IMR-90 (cell line): ENCODE measurements around the gene CDK18. TPM values are rescaled to one million over a fixed set of nuclear protein-coding genes. Genes with fewer than 3 reads are reported as not detected.

Experiments used
- ATAC-seq: fragments of 200-7000 bp; cut with Tn5 transposase; 2 replicates; pipeline ENCODE4 v1.9.1; 2020; ENCODE audit warnings: low read depth, mild to moderate bottlenecking, moderate library complexity
- BruUV-seq: library from RNA; stranded (reverse); fragments of 400-500 nt; replicated peaks from 2 replicates; lab custom pipeline; 2021; lab: Mats Ljungman, UMichigan
- CTCF ChIA-PET: fragments of 300-600 bp; formaldehyde crosslinking; extraction: SDS; loops from one replicate; lab custom pipeline; 2021; ENCODE audit warnings: antibody characterized with exemption; lab: Yijun Ruan, JAX
- POLR2A ChIA-PET: fragments of 300-600 bp; sonication (Branson Sonifier 250); formaldehyde crosslinking; loops from one replicate; lab custom pipeline; 2022; ENCODE audit warnings: antibody characterized with exemption; ENCODE audit not compliant: unreplicated experiment; lab: Charles Lee
- DNase-seq: peaks from one replicate; pipeline ENCODE4 v3.0.0; 2013
- H2AFZ ChIP-seq: replicated peaks from 2 replicates; pipeline ENCODE3; 2013; ENCODE audit warnings: low read length, mild to moderate bottlenecking; ENCODE audit not compliant: poor library complexity
- H2AK5ac ChIP-seq: 2 replicates; pipeline ENCODE4 v1.6.1; 2013; ENCODE audit warnings: low read depth, low read length, inconsistent platforms
- H2AK9ac ChIP-seq: replicated peaks from 2 replicates; pipeline ENCODE3; 2013; ENCODE audit warnings: mild to moderate bottlenecking, low read depth, low read length, moderate library complexity; ENCODE audit not compliant: poor library complexity
- H2BK120ac ChIP-seq: 2 replicates; pipeline ENCODE4 v1.6.1; 2013; ENCODE audit warnings: low read depth, low read length, inconsistent platforms
- H2BK15ac ChIP-seq: 3 replicates; pipeline ENCODE4 v1.6.1; 2013; ENCODE audit warnings: low read depth, low read length, inconsistent platforms
- H2BK20ac ChIP-seq: 2 replicates; pipeline ENCODE4 v1.6.1; 2013; ENCODE audit warnings: low read depth, mild to moderate bottlenecking, inconsistent platforms, low read length, moderate library complexity
- H2BK5ac ChIP-seq: 2 replicates; pipeline ENCODE4 v1.6.1; 2013; ENCODE audit warnings: mild to moderate bottlenecking, low read depth, low read length, inconsistent platforms; ENCODE audit not compliant: poor library complexity, severe bottlenecking
- H3K14ac ChIP-seq: replicated peaks from 2 replicates; pipeline ENCODE4 v1.6.1; 2013; ENCODE audit warnings: low read depth, low read length, inconsistent platforms
- H3K18ac ChIP-seq: 2 replicates; pipeline ENCODE4 v1.6.1; 2013; ENCODE audit warnings: low read depth, low read length, control low read depth
- H3K23ac ChIP-seq: 2 replicates; pipeline ENCODE4 v1.6.1; 2013; ENCODE audit warnings: low read depth, low read length, inconsistent platforms
- H3K27ac ChIP-seq: 2 replicates; pipeline ENCODE4 v1.5.1; 2013; ENCODE audit warnings: mild to moderate bottlenecking, control low read depth, low read length; ENCODE audit not compliant: insufficient read depth
- H3K27me3 ChIP-seq: 2 replicates; pipeline ENCODE4 v1.6.1; 2013; ENCODE audit warnings: low read length; ENCODE audit not compliant: control insufficient read depth, insufficient read depth
- H3K36me3 ChIP-seq: 2 replicates; pipeline ENCODE4 v1.6.1; 2013; ENCODE audit warnings: low read length, mixed read lengths; ENCODE audit not compliant: control insufficient read depth, insufficient read depth
- H3K4ac ChIP-seq: 2 replicates; pipeline ENCODE4 v1.6.1; 2013; ENCODE audit warnings: low read depth, low read length, inconsistent platforms
- H3K4me1 ChIP-seq: 2 replicates; pipeline ENCODE4 v1.6.1; 2013; ENCODE audit warnings: low read length, mixed read lengths; ENCODE audit not compliant: control insufficient read depth, insufficient read depth
- H3K4me2 ChIP-seq: 2 replicates; pipeline ENCODE4 v1.6.1; 2013; ENCODE audit warnings: low read depth, mild to moderate bottlenecking, control low read depth, low read length, moderate library complexity
- H3K4me3 ChIP-seq: 2 replicates; pipeline ENCODE4 v1.5.1; 2013; ENCODE audit warnings: low read depth, mild to moderate bottlenecking, control low read depth, low read length, moderate library complexity; ENCODE audit not compliant: insufficient read depth
- H3K56ac ChIP-seq: 2 replicates; pipeline ENCODE4 v1.6.1; 2013; ENCODE audit warnings: low read length, inconsistent platforms; ENCODE audit not compliant: insufficient read depth; ENCODE audit errors: extremely low read depth
- H3K79me1 ChIP-seq, 2 experiments: 2 replicates each; pipeline ENCODE4 v1.6.1; 2013; ENCODE audit warnings: low read length in 2 of 2, inconsistent platforms in 1 of 2, low read depth in 1 of 2
- H3K9ac ChIP-seq: 2 replicates; pipeline ENCODE4 v1.6.1; 2013; ENCODE audit warnings: low read depth, low read length, control low read depth
- H3K9me1 ChIP-seq: 2 replicates; pipeline ENCODE4 v1.6.1; 2013; ENCODE audit warnings: low read length, inconsistent platforms; ENCODE audit not compliant: insufficient read depth
- H3K9me3 ChIP-seq: 2 replicates; pipeline ENCODE4 v1.6.1; 2013; ENCODE audit warnings: low read length; ENCODE audit not compliant: control insufficient read depth, insufficient read depth
- H4K20me1 ChIP-seq: 2 replicates; pipeline ENCODE4 v1.6.1; 2013; ENCODE audit warnings: low read length, inconsistent platforms; ENCODE audit not compliant: insufficient read depth
- H4K5ac ChIP-seq: 2 replicates; pipeline ENCODE4 v1.6.1; 2013; ENCODE audit warnings: mild to moderate bottlenecking, low read depth, low read length, control low read depth
- H4K8ac ChIP-seq, 2 experiments: 2 replicates each; pipeline ENCODE4 v1.6.1; 2013; ENCODE audit warnings: low read depth in 2 of 2, low read length in 2 of 2, control low read depth in 1 of 2, inconsistent platforms in 1 of 2
- H4K91ac ChIP-seq: 2 replicates; pipeline ENCODE4 v1.6.1; 2013; ENCODE audit warnings: low read depth, low read length, inconsistent platforms; ENCODE audit not compliant: insufficient read depth
- BHLHE40 ChIP-seq: fragments of 150-350 bp; IDR thresholded peaks from 2 replicates; pipeline ENCODE4 v1.6.1; 2016; ENCODE audit warnings: mild to moderate bottlenecking, low read depth, low read length
- ELK1 ChIP-seq: fragments of 150-350 bp; IDR thresholded peaks from 2 replicates; pipeline ENCODE4 v1.6.1; 2016; ENCODE audit warnings: low read depth, mild to moderate bottlenecking, low read length, moderate library complexity, borderline replicate concordance
- FOS ChIP-seq: fragments of 150-350 bp; IDR thresholded peaks from 2 replicates; pipeline ENCODE4 v1.6.1; 2016; ENCODE audit warnings: low read depth, low read length
- MAFK ChIP-seq: IDR thresholded peaks from 2 replicates; pipeline ENCODE4 v1.6.1; 2012; ENCODE audit warnings: low read depth, low read length, improper control_type of control experiment
- MAZ ChIP-seq: IDR thresholded peaks from 2 replicates; pipeline ENCODE4 v1.6.1; 2012; ENCODE audit warnings: low read depth, mild to moderate bottlenecking, low read length, improper control_type of control experiment, moderate library complexity, borderline replicate concordance
- MXI1 ChIP-seq: IDR thresholded peaks from 2 replicates; pipeline ENCODE4 v1.6.1; 2012; ENCODE audit warnings: low read depth, mild to moderate bottlenecking, low read length, moderate library complexity, borderline replicate concordance
- POLR2A ChIP-seq: IDR thresholded peaks from 2 replicates; pipeline ENCODE4 v1.6.1; 2012; ENCODE audit warnings: mild to moderate bottlenecking, low read depth, low read length
- RFX5 ChIP-seq: IDR thresholded peaks from 2 replicates; pipeline ENCODE4 v1.8.0; 2012; ENCODE audit warnings: low read depth, mild to moderate bottlenecking, low read length, moderate library complexity
- USF2 ChIP-seq: fragments of 150-350 bp; IDR thresholded peaks from 2 replicates; pipeline ENCODE4 v1.6.1; 2017; ENCODE audit warnings: mild to moderate bottlenecking, antibody characterized with exemption, low read length, low read depth
- WGBS, 2 experiments: methylation state at CpG; one replicate each; pipeline versions ENCODE4 v1.1.5 to v1.1.7; 2013; ENCODE audit warnings: missing lambda C conversion rate in 2 of 2; ENCODE audit not compliant: insufficient read length in 1 of 2; ENCODE audit errors: extremely low coverage in 2 of 2; 5-methylcytosine and 5-hydroxymethylcytosine counted together
- dilution Hi-C: fragments of 300-500 bp; cut with HindIII; formaldehyde crosslinking; loops from one replicate; pipeline ENCODE4 v1.14.3; 2018; ENCODE audit warnings: low sequenced_read_pairs; ENCODE audit not compliant: unreplicated experiment
- in situ Hi-C: fragments of 300-500 bp; cut with MboI; formaldehyde crosslinking; loops from 3 replicates; pipeline ENCODE4 v1.14.3; 2019; ENCODE audit warnings: low sequenced_read_pairs, inconsistent platforms, mixed read lengths
- intact Hi-C: fragments of 100-400 bp; cut with micrococcal nuclease; formaldehyde crosslinking; loops from 2 replicates; pipeline ENCODE4 v1.10.0; 2022
- polyA plus RNA-seq, 3 experiments: library from polyadenylated mRNA; depleted of rRNA; stranded (reverse); fragments of >200 nt; gene quantifications; 2 replicates each; pipeline ENCODE4 v1.2.3, GENCODE V29; 2012; ENCODE audit warnings: low replicate concordance in 1 of 3
- total RNA-seq: library from RNA; depleted of rRNA; stranded (reverse); fragments of >200 nt; gene quantifications from 2 replicates; pipeline ENCODE4 v1.2.3, GENCODE V29; 2012

The CDK18 gene
- total and polyA plus RNA-seq, 2 of the 4 experiments (the other 2 are of a cell fraction), result 0.18 to 0.48 TPM

- ChIA-PET CTCF (interaction anchor here (1.1 kb wide), 1 partner anchor 131 kb away, joined by 3 read pairs; no protein-coding TSS in a partner anchor), POLR2A (no interaction called here)
- Histone ChIP-seq H3K9me1 (no peaks in the 10 kb centered on the region), H3K4me3 (no peak overlapping the region), H4K91ac (no peak overlapping the region), H3K14ac (no peak overlapping the region), H3K23ac (no peak overlapping the region), H3K9ac (no peak overlapping the region), H3K36me3 (no peaks in the 10 kb centered on the region), H2BK5ac (no peak overlapping the region), H4K20me1 (no peaks in the 10 kb centered on the region), H2BK120ac (no peak overlapping the region), H2BK15ac (no peak overlapping the region), H2AFZ (no peak overlapping the region), H3K4me2 (no peak overlapping the region), H2AK5ac (no peak overlapping the region), H2AK9ac (no peak overlapping the region), H3K79me1 (no peaks in the 10 kb centered on the region), H4K8ac (no peak overlapping the region), H3K27me3 (peaks cover 21% of the 10 kb centered on the region), H3K4me1 (no peaks in the 10 kb centered on the region), H3K27ac (no peak overlapping the region), H3K18ac (no peak overlapping the region), H3K9me3 (no peaks in the 10 kb centered on the region), H2BK20ac (no peak overlapping the region), H3K56ac (no peak overlapping the region), H3K4ac (no peak overlapping the region), H4K5ac (no peak overlapping the region)
- in situ Hi-C loops, result loop anchor here (5.0 kb wide), 1 partner anchor 129 kb away; no protein-coding TSS in a partner anchor
- TF ChIP-seq FOS (no peak), BHLHE40 (no peak), USF2 (no peak), ELK1 (no peak), MAFK (no peak), POLR2A (no peak), MAZ (no peak), MXI1 (no peak), RFX5 (no peak)
- intact Hi-C loops, result loop anchor here (1.0 to 2.0 kb wide), 2 partner anchors 60 to 183 kb away; no protein-coding TSS in a partner anchor
- ATAC-seq, result no peak
- no CpG with 5 or more reads among the region's 4 CpGs for WGBS, 2 experiments
- BruUV-seq, result no TSS peak
- no peak for DNase-seq
- dilution Hi-C loops, result no loop called here
These were observed 23.5 kb downstream of the CDK18 start for GRCh38 chr1:205527931-205528330.
